Adrenal gland (tissue), 5 donors: Measurements from ENCODE around the gene TRIM66.

ENCODE experiments used
- POLR2A ChIP-seq, 2 donors: fragments of 450-650 bp; IDR thresholded peaks; one replicate each; pipeline ENCODE4 v1.6.1; 2017; ENCODE audit warnings: antibody characterized with exemption in 2 of 2, mild to moderate bottlenecking in 2 of 2, moderate library complexity in 1 of 2
- TF ChIP-seq, protein P1 (sequence below), 6 experiments: fragments of 450-650 bp in 4 of 6; fragments of 200-600 bp in 2 of 6; sonication (generic) in 1 of 6; IDR thresholded peaks; 1 replicate in 5 of 6; 2 replicates in 1 of 6; pipeline versions ENCODE4 v1.5.1 to v1.8.0; 2016 to 2021; ENCODE audit warnings: antibody characterized with exemption in 6 of 6, mild to moderate bottlenecking in 2 of 6, moderate library complexity in 1 of 6
- donor health status: DM: no; HTN: no; CAD: no.

GRCh38 chr11:8601376-8602133, 80.9 kb downstream of the TRIM66 start:
- TF ChIP-seq, protein P1, sequence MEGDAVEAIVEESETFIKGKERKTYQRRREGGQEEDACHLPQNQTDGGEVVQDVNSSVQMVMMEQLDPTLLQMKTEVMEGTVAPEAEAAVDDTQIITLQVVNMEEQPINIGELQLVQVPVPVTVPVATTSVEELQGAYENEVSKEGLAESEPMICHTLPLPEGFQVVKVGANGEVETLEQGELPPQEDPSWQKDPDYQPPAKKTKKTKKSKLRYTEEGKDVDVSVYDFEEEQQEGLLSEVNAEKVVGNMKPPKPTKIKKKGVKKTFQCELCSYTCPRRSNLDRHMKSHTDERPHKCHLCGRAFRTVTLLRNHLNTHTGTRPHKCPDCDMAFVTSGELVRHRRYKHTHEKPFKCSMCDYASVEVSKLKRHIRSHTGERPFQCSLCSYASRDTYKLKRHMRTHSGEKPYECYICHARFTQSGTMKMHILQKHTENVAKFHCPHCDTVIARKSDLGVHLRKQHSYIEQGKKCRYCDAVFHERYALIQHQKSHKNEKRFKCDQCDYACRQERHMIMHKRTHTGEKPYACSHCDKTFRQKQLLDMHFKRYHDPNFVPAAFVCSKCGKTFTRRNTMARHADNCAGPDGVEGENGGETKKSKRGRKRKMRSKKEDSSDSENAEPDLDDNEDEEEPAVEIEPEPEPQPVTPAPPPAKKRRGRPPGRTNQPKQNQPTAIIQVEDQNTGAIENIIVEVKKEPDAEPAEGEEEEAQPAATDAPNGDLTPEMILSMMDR (IDR thresholded peaks at IDR 0.05), result no peak
- no peak for TF ChIP-seq POLR2A (IDR thresholded peaks at IDR 0.05)
